Fibroblast of the aortic adventitia (primary cell): ENCODE measurements around the gene AKAP8. TPM values are rescaled to one million over a fixed set of nuclear protein-coding genes. Genes with fewer than 3 reads are reported as not detected.
"Not testable (repeated sequence)": the region's sequence is repeated elsewhere in the genome, so short reads cannot be mapped to it uniquely, and the experiment has no call there.

Source experiments
- DNase-seq: peaks from one replicate; pipeline ENCODE4 v3.0.0-alpha.2; 2010; ENCODE audit warnings: low read depth
- H3K4me3 ChIP-seq: 2 replicates; pipeline ENCODE4 v1.5.1; 2011; ENCODE audit warnings: low read depth, mild to moderate bottlenecking, control low read depth, low read length, moderate library complexity
- CTCF ChIP-seq: IDR thresholded peaks from 2 replicates; pipeline ENCODE4 v1.5.1; 2011; ENCODE audit warnings: mild to moderate bottlenecking, low read length, control low read depth, inconsistent platforms; ENCODE audit not compliant: insufficient read depth
- total RNA-seq: library from RNA; depleted of rRNA; stranded (reverse); fragments of >200 nt; gene quantifications from 2 replicates; pipeline ENCODE4 v1.2.3, GENCODE V29; 2012; ENCODE audit warnings: low replicate concordance

The AKAP8 gene
- total RNA-seq, 1 donor, result 15.5 TPM

DNA sequence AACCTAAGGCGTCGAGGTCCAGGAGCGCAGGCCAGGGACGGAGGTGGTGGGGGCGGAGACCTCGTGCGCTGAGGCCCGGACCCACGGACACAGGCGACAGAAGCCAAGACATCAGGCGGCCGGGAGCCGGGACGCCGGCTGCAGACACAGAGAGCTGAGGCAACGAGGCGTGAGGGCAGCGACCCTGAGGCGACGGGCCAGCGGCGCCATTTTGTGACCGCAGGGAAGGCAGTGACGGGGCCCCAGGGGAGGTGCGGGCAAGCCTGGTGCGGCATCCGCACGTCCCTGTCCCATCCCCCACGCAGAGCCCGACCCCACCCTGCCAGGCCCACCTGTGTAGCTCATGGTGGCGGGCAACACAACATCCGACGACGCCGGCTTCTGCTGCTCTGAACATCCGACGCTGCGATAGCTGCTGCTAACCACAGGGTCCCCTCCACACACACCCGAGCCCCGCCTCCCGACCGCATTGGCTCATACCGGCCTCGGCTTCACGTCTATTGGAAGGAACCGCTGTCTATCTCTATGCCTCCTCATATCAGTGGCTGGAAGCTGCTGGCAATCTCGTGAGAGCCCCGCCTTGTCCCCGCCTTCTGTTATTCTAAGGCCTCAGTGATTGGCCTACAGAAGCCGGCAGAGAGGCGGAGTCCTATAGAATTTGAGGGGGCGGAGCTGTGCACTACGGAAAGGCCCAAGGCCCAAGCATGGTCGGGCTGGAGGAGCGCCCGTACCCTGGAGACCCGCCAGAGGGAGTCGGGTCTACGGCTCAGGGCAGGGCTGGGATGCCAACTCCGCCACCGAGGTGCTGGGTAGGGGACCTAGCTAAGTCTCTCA lies 39.2 kb upstream of the AKAP8 start, which contains the start of gene AKAP8L:
TSS of gene AKAP8L (minus strand) at position 410 of the 834 bp plus-strand sequence. CDS start at position 345, 65 bp downstream.
- peak; percentile 100 for DNase-seq
- peak; percentile 71 for TF ChIP-seq CTCF
- H3K4me3 ChIP-seq, result peak within 1 kb of the TSS; percentile 90

DNA sequence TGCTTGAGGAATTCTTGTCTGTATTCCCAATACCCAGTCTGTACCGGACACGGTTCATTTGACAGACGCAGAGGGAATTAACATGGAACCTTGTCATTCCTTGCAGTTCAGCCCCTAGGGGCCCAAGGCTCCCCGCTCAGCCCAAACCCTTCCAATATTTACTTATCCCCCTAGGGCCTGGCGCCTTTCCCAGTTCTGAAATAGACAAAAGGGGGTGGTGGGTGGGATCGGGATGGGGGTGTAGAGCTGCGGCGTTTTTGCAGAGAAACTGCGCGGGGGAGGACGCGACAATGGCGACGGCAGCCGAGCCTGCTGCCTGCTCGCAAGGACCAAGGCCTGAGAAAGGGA lies 38.6 kb upstream of the AKAP8 start:
- DNase-seq, result peak; percentile 18
- peak overlapping the region; percentile 90 for H3K4me3 ChIP-seq
- no peak for TF ChIP-seq CTCF

DNA sequence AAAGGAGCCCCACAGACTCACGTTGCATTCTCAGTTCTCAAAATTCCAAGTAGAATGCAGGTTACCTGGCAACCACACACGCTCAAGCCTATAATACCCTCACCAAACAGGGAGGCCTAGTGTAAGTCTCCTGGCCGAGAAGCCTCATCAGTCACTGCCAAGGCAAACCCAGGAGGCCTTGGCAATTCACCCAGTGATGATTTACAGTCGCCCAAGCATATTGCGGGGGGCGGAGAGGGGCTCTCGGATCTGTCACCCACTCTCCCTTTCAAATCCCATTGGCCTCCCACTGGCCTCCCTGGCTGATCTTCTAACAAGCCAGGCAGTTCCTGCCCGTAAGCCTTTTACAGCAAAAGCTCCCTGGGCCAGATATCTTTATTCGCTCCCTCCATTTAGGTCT lies 38.1 kb upstream of the AKAP8 start:
- peak overlapping the region; percentile 90 for H3K4me3 ChIP-seq
- no peak for TF ChIP-seq CTCF
- DNase-seq, result peak; percentile 43

- no peak for TF ChIP-seq CTCF
- no peak overlapping the region for H3K4me3 ChIP-seq
- no peak for DNase-seq
Measured at GRCh38 chr19:15412832-15413231, 33.2 kb upstream of the AKAP8 start.

GRCh38 chr19:15411351-15411750 lies 31.8 kb upstream of the AKAP8 start:
- H3K4me3 ChIP-seq, result not testable (repeated sequence)

GRCh38 chr19:15404780-15405211 lies 25.2 kb upstream of the AKAP8 start:
- TF ChIP-seq CTCF, result no peak
- H3K4me3 ChIP-seq, result no peak overlapping the region
- DNase-seq, result no peak

More at GRCh38 chr19:15411351-15411750, 31.8 kb upstream of the AKAP8 start:
- not testable (repeated sequence) for DNase-seq

DNA sequence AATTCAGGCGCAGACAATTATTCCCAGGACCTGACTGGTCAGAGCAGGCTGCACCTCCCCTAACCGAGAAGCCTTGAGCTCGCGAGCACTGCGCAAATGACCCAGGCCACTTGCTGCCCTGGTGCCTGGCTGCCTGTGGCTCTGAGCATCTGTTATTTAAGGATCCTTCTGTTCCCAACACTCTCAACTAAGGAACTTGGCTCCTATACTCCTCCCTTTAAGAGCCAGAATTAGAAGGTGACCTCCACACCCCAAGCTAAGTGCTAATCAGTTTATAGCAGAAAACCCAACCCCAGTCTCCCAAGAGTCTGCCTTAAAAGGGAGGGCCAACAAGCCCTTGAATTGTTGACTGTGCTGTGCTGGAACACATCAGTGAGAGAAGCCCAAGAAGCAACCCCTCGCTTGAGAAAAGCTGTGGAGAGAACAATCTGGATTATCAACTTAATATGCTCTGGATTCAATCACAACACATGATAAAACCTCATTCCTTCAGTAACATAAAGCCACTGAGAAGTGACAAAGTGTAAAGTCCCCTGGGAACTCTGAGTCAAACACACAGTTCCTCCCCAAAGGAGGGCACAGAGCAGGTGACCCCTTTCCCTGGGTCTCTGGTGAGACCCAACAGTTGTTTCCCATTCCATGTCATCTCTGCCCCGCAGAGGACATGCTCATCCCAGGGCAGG lies 24.7 kb upstream of the AKAP8 start:
- H3K4me3 ChIP-seq, result no peak overlapping the region
- TF ChIP-seq CTCF, result no peak
- DNase-seq, result no peak
